Activated T-cell treated with anti-CD3 and anti-CD28 coated beads, Interleukin-2, amount 50 U/mL, for 1 hour (primary cell): ENCODE results near the gene CELA1.

Source experiments
- DNase-seq: peaks from one replicate; pipeline ENCODE4 v3.0.0-alpha.2; 2020

Gene CELA1

GRCh38 chr12:51374361-51374760, 27.9 kb upstream of the CELA1 start:
- no peak for DNase-seq

GRCh38 chr12:51373187-51373586, 26.7 kb upstream of the CELA1 start:
- DNase-seq: no peak

- DNase-seq: no peak
Measured at GRCh38 chr12:51372021-51372420, 25.5 kb upstream of the CELA1 start.

- DNase-seq: no peak
Measured at GRCh38 chr12:51371295-51371953, 24.9 kb upstream of the CELA1 start.

- no peak for DNase-seq
Measured at GRCh38 chr12:51370667-51371066, 24.2 kb upstream of the CELA1 start.

- no peak for DNase-seq
Measured at GRCh38 chr12:51369581-51369980, 23.1 kb upstream of the CELA1 start.

GRCh38 chr12:51368640-51369517, 22.4 kb upstream of the CELA1 start:
- DNase-seq: peak; percentile 84

- DNase-seq: no peak
Measured at GRCh38 chr12:51365276-51365675, 18.8 kb upstream of the CELA1 start.

GRCh38 chr12:51364001-51364400, 17.5 kb upstream of the CELA1 start:
- DNase-seq: no peak

GRCh38 chr12:51362747-51363342, 16.4 kb upstream of the CELA1 start:
- no peak for DNase-seq

- DNase-seq: no peak
Measured at GRCh38 chr12:51362307-51362706, 15.8 kb upstream of the CELA1 start.

- DNase-seq: no peak
Measured at GRCh38 chr12:51361161-51362016, 14.9 kb upstream of the CELA1 start.

GRCh38 chr12:51360315-51360714, 13.8 kb upstream of the CELA1 start:
- DNase-seq: no peak

- no peak for DNase-seq
Measured at GRCh38 chr12:51359851-51360250, 13.4 kb upstream of the CELA1 start.

GRCh38 chr12:51358496-51358895, 12.0 kb upstream of the CELA1 start:
- no peak for DNase-seq

GRCh38 chr12:51357374-51358047, 11.0 kb upstream of the CELA1 start:
- no peak for DNase-seq

GRCh38 chr12:51351913-51352532, 5.5 kb upstream of the CELA1 start:
- DNase-seq: peak; percentile 45

GRCh38 chr12:51349026-51349425, 2.5 kb upstream of the CELA1 start:
- no peak for DNase-seq

- DNase-seq: no peak
Measured at GRCh38 chr12:51348116-51348515, 1.6 kb upstream of the CELA1 start.

- DNase-seq: no peak
Measured at GRCh38 chr12:51345681-51346080, 798 bp downstream of the CELA1 start.

GRCh38 chr12:51343201-51343600, 3.3 kb downstream of the CELA1 start:
- no peak for DNase-seq

- no peak for DNase-seq
Measured at GRCh38 chr12:51342416-51342815, 4.1 kb downstream of the CELA1 start.
